Neural cell (in vitro differentiated cells): ENCODE data around the gene ADCK2. TPM values are rescaled to one million over a fixed set of nuclear protein-coding genes. Genes with fewer than 3 reads are reported as not detected.

ENCODE experiments used
- H2AFZ ChIP-seq: fragments of 200-600, 300-800 bp; sonication (generic), shearing (Covaris generic); 2 replicates; pipeline ENCODE4 v1.6.0; 2014; ENCODE audit warnings: low read depth, mild to moderate bottlenecking, antibody characterized with exemption, low read length, moderate library complexity
- H3F3A ChIP-seq: fragments of 200-600 bp; shearing (Covaris generic); 2 replicates; pipeline ENCODE4 v1.6.1; 2016; ENCODE audit warnings: mild to moderate bottlenecking, moderate library complexity, mixed read lengths, antibody characterized with exemption, low read length; ENCODE audit not compliant: insufficient read depth, poor library complexity, severe bottlenecking
- H3K27ac ChIP-seq: fragments of 200-600, 300-800 bp; sonication (generic), shearing (Covaris generic); 2 replicates; pipeline ENCODE4 v1.5.1; 2014; ENCODE audit warnings: mild to moderate bottlenecking, low read length, moderate library complexity
- H3K27me3 ChIP-seq: fragments of 300-800, 200-600 bp; sonication (generic), shearing (Covaris generic); 2 replicates; pipeline ENCODE4 v1.6.0; 2014; ENCODE audit warnings: mild to moderate bottlenecking, low read depth, low read length, moderate library complexity; ENCODE audit not compliant: insufficient read depth
- H3K36me3 ChIP-seq: fragments of 300-800, 200-600 bp; sonication (generic), shearing (Covaris generic); 2 replicates; pipeline ENCODE4 v1.5.1; 2014; ENCODE audit warnings: mild to moderate bottlenecking, antibody characterized with exemption, low read length, moderate library complexity; ENCODE audit not compliant: insufficient read depth
- H3K4me2 ChIP-seq: fragments of 300-800, 200-600 bp; sonication (generic), shearing (Covaris generic); 2 replicates; pipeline ENCODE4 v1.6.0; 2014; ENCODE audit warnings: mild to moderate bottlenecking, low read length
- H3K4me3 ChIP-seq: fragments of 300-800, 200-600 bp; sonication (generic), shearing (Covaris generic); 2 replicates; pipeline ENCODE4 v1.5.1; 2014; ENCODE audit warnings: mild to moderate bottlenecking, low read length, moderate library complexity
- H3K79me2 ChIP-seq: fragments of 200-600 bp; shearing (Covaris generic); replicated peaks from 2 replicates; pipeline ENCODE4 v1.6.0; 2014; ENCODE audit warnings: mild to moderate bottlenecking, low read length, moderate library complexity; ENCODE audit not compliant: insufficient read depth
- H3K9ac ChIP-seq: fragments of 300-800, 200-600 bp; sonication (generic), shearing (Covaris generic); 2 replicates; pipeline ENCODE4 v1.6.1; 2016; ENCODE audit warnings: mild to moderate bottlenecking, low read length, mixed read lengths
- H3K9me2 ChIP-seq: fragments of 200-600 bp; shearing (Covaris generic); 2 replicates; pipeline ENCODE4 v1.6.1; 2016; ENCODE audit warnings: mild to moderate bottlenecking, low read length, mixed read lengths; ENCODE audit not compliant: insufficient read depth
- H3K9me3 ChIP-seq: fragments of 200-600, 300-800 bp; sonication (generic), shearing (Covaris generic); 2 replicates; pipeline ENCODE4 v1.6.1; 2016; ENCODE audit warnings: mild to moderate bottlenecking, mixed run types, low read length, moderate library complexity, mixed read lengths
- H4K20me1 ChIP-seq: fragments of 200-600 bp; shearing (Covaris generic); 2 replicates; pipeline ENCODE4 v1.6.1; 2016; ENCODE audit warnings: mild to moderate bottlenecking, mixed run types; ENCODE audit not compliant: insufficient read depth
- EP300 ChIP-seq: fragments of 450-650 bp; conservative IDR thresholded peaks from 2 replicates; pipeline ENCODE4 v1.6.1; 2014; ENCODE audit warnings: antibody characterized with exemption, mild to moderate bottlenecking, moderate library complexity; ENCODE audit not compliant: poor library complexity, severe bottlenecking
- EZH2 ChIP-seq: fragments of 200-600, 300-800 bp; shearing (Covaris generic), sonication (generic); IDR thresholded peaks from 2 replicates; pipeline ENCODE4 v1.6.1; 2014; ENCODE audit warnings: antibody characterized with exemption, low read length, borderline replicate concordance, mild to moderate bottlenecking; ENCODE audit not compliant: insufficient read depth, poor library complexity, severe bottlenecking
- MXI1 ChIP-seq: fragments of 450-650 bp; conservative IDR thresholded peaks from 2 replicates; pipeline ENCODE4 v1.6.1; 2014; ENCODE audit warnings: antibody characterized with exemption, mild to moderate bottlenecking; ENCODE audit not compliant: poor library complexity, severe bottlenecking
- POLR2AphosphoS5 ChIP-seq: IDR thresholded peaks from 2 replicates; pipeline ENCODE4 v1.6.1; 2012
- RAD21 ChIP-seq: fragments of 450-650 bp; conservative IDR thresholded peaks from 2 replicates; pipeline ENCODE4 v1.6.1; 2014; ENCODE audit warnings: antibody characterized with exemption, mild to moderate bottlenecking, moderate library complexity
- REST ChIP-seq: IDR thresholded peaks from 2 replicates; pipeline ENCODE4 v1.6.1; 2012; ENCODE audit warnings: borderline replicate concordance
- SMC3 ChIP-seq: fragments of 450-650 bp; conservative IDR thresholded peaks from 2 replicates; pipeline ENCODE4 v1.6.1; 2014; ENCODE audit warnings: antibody characterized with exemption, mild to moderate bottlenecking, moderate library complexity; ENCODE audit not compliant: poor library complexity
- TAF1 ChIP-seq: IDR thresholded peaks from 2 replicates; pipeline ENCODE4 v1.6.1; 2012; ENCODE audit warnings: low read depth
- polyA plus RNA-seq: library from polyadenylated mRNA; depleted of rRNA; stranded (reverse); fragments of >200 nt; gene quantifications from 2 replicates; pipeline ENCODE4 v1.2.3, GENCODE V29; 2014
- TF ChIP-seq, protein P1 (sequence below): fragments of 450-650 bp; IDR thresholded peaks from 2 replicates; pipeline ENCODE4 v1.5.1; 2014; ENCODE audit warnings: antibody characterized with exemption, mild to moderate bottlenecking, moderate library complexity; ENCODE audit not compliant: poor library complexity, severe bottlenecking

Gene ADCK2
- polyA plus RNA-seq, 1 donor from 2014 or later, result 20.2 TPM

GRCh38 chr7:140681766-140682165, 9.0 kb downstream of the ADCK2 start:
- no peaks in the 10 kb centered on the region for H3F3A ChIP-seq
- no peaks in the 10 kb centered on the region for H3K36me3 ChIP-seq
- no peaks in the 10 kb centered on the region for H3K79me2 ChIP-seq
- no peak overlapping the region for H3K9ac ChIP-seq
- H3K9me2 ChIP-seq, result no peaks in the 10 kb centered on the region
- H3K4me2 ChIP-seq, result no peak overlapping the region
- no peaks in the 10 kb centered on the region for H3K27me3 ChIP-seq
- H3K9me3 ChIP-seq, result no peaks in the 10 kb centered on the region
- H3K4me3 ChIP-seq, result no peak overlapping the region
- no peak overlapping the region for H3K27ac ChIP-seq
- H2AFZ ChIP-seq, result no peak overlapping the region
- no peaks in the 10 kb centered on the region for H4K20me1 ChIP-seq
- no peak for TF ChIP-seq REST
- TF ChIP-seq SMC3, result no peak
- TF ChIP-seq POLR2AphosphoS5, result no peak
- no peak for TF ChIP-seq EZH2
- TF ChIP-seq EP300, result no peak
- TF ChIP-seq, protein P1, sequence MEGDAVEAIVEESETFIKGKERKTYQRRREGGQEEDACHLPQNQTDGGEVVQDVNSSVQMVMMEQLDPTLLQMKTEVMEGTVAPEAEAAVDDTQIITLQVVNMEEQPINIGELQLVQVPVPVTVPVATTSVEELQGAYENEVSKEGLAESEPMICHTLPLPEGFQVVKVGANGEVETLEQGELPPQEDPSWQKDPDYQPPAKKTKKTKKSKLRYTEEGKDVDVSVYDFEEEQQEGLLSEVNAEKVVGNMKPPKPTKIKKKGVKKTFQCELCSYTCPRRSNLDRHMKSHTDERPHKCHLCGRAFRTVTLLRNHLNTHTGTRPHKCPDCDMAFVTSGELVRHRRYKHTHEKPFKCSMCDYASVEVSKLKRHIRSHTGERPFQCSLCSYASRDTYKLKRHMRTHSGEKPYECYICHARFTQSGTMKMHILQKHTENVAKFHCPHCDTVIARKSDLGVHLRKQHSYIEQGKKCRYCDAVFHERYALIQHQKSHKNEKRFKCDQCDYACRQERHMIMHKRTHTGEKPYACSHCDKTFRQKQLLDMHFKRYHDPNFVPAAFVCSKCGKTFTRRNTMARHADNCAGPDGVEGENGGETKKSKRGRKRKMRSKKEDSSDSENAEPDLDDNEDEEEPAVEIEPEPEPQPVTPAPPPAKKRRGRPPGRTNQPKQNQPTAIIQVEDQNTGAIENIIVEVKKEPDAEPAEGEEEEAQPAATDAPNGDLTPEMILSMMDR, result no peak
- TF ChIP-seq RAD21, result no peak
- no peak for TF ChIP-seq TAF1
- TF ChIP-seq MXI1, result no peak

GRCh38 chr7:140683657-140684056, 10.9 kb downstream of the ADCK2 start:
- Histone ChIP-seq H3K9ac (no peak overlapping the region), H3K4me2 (no peak overlapping the region), H3K27ac (no peak overlapping the region), H3K9me2 (no peaks in the 10 kb centered on the region), H3K4me3 (no peak overlapping the region), H3F3A (no peaks in the 10 kb centered on the region), H3K27me3 (no peaks in the 10 kb centered on the region), H3K79me2 (no peaks in the 10 kb centered on the region), H3K9me3 (no peaks in the 10 kb centered on the region), H2AFZ (no peak overlapping the region), H4K20me1 (no peaks in the 10 kb centered on the region), H3K36me3 (no peaks in the 10 kb centered on the region)
- TF ChIP-seq MXI1, result no peak
- TF ChIP-seq REST, result no peak
- TF ChIP-seq RAD21, result no peak
- no peak for TF ChIP-seq EZH2
- no peak for TF ChIP-seq SMC3
- TF ChIP-seq, protein P1, result no peak
- TF ChIP-seq POLR2AphosphoS5, result no peak
- no peak for TF ChIP-seq EP300
- TF ChIP-seq TAF1, result no peak
